ENCODE measurements around the gene UBE2R2.
"Not testable (repeated sequence)": the region's sequence is repeated elsewhere in the genome, so short reads cannot be mapped to it uniquely, and the experiment has no call there.

Gene UBE2R2

DNA sequence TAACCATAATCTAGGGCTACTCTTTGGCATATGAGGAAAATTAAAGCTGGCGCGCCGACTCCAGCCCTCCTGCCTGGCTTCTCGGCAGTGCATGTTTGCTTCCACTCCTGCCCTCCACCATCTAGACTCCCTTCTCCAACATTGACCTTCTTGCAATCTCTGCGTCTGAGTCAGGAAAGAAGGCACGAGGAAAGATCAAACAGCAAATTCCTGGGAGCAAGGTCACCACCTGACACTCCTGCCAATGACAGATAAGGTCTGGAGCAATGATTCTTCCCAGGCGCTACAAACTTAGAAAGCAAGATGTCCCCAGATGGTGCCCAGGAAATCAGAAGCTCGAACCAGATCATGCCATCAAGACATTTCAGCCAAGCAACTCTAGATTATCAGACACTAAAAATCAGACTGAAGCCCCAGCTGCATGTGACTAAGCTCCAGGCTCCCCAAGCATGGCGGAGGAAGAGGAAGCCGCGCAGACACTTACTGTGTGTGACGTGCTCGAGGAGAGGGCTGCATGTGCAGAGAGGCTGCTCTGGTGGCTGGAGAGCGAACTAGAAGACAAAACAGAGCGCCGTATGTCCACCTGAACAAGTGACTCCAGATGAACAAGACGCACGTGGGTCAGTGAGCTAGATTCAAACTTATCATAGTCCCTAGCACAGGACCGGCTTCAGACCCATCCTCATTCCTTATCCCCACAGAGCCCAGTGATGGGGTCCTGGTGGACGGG is 115.3 kb downstream of the UBE2R2 start:
- no peak for DNase-seq

DNA sequence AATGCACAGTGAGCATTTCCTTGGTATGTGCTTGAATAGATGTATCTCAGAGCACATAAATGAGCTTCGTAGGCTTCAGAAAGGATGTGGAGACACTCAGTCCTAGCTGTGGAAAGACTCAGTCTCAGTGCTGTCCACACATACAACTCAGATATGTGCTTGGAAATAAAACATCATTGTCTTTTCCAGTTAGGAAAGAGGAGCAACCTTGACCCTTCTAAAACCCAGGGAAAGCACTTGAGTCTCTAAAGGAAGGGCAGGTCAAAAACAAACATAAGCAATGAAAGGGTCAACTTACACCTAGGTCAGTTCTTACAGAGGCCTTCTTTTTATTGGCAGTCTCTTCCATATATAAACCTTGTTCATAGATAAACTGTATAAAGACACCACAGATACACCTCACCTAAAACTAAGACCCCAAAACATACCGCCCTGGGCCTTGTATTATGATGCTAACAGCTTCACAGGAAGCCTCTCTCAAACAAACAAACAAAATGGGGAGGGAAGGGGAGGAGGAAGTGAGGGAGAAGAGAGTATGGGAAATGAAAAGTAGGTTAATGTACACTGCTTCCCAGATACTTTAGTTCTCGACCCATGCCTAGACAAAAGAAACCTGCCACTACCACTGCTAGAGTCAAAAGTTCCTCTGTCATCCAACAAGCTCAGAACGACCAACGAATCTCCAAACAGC is 117.4 kb downstream of the UBE2R2 start:
- DNase-seq, result no peak

DNA sequence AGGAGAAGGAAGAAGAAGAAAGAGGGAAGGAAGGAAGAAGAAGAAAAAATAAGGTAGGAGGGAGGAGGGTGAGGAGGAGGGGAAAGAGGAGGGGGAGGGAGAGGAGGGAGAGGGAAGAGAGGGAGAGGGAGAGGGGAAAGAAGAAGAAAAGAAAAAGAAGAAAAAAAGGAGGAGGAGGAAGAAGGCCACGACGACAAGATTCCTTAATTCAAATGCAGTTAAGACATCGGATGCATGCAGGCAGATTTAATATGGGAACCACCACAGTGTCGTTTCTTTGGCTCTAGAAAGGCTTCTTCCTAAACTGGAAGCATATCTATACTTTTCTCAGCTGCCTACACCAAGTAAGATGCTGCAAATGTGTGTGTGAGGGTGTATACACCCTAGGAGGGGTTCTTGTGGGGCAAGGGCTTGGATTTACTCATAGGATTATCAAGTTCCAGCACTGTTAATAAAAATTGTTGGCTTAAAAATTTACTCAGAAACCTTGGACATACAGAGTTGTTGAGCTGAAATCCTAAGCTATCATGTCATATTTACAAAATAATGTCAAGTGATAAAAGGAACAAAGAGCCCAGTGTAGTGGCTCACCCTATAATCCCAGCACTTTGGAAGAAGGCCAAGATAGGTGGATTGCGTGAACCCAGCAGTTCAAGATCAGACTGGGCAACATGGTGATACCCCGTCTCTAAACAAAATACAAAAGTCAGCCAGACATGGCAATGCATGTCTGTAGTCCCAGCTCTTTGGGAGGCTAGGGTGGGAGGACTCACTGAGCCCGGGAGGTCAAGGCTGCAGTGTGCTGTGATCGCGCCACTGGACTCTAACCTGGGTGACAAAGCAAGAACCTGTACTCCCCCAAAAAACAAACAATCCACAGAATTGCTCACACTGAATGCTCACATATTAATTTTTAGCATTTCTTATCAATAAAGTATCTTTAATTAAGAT is 123.2 kb downstream of the UBE2R2 start:
- DNase-seq, result no peak

DNA sequence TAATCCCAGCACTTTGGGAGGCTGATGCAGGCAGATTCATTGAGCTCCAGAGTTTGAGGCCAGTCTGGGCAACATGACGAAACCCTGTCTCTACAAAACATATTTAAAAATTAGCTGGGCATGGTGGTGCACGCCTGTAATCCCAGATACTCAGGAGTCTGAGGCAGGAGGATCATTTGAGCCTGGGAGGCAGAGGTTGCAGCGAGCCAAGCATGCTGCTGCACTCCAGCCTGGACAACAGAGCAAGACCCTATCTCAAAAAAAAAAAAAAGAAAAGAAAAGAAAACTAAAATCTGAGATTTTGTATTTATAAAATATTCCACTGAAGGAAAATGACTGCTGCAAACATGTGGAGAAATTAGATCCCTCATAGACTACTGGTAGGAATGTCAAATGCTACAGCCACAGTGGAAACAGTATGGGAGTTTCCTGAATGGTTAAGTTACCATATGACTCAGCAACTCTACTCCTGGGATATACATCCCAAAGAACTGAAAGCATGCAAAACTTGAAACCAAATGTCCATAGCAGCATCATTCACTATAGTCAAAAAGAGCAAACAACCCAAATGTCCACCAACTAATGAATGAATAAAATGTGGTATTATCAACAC is 125.6 kb downstream of the UBE2R2 start:
- no peak for DNase-seq

DNA sequence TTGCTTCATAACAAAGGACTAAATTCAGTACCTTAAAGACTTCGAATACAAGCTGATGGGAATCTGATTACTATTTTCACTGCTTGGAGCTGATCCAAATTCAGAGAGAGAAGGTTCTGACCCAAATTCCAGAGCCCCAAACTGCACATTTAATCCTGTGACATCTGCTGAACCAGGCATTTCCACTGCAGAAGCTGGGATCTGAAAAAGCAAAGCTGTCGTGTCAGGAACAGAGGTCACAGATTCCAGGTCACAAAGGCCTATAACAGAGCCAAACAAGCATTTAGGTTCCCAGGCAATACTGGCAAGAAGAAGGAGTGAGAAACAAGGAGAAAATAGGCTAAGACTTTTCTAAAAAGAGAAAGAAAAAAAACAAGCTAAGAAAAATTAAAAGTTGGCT is 126.4 kb downstream of the UBE2R2 start:
- no peak for DNase-seq

DNA sequence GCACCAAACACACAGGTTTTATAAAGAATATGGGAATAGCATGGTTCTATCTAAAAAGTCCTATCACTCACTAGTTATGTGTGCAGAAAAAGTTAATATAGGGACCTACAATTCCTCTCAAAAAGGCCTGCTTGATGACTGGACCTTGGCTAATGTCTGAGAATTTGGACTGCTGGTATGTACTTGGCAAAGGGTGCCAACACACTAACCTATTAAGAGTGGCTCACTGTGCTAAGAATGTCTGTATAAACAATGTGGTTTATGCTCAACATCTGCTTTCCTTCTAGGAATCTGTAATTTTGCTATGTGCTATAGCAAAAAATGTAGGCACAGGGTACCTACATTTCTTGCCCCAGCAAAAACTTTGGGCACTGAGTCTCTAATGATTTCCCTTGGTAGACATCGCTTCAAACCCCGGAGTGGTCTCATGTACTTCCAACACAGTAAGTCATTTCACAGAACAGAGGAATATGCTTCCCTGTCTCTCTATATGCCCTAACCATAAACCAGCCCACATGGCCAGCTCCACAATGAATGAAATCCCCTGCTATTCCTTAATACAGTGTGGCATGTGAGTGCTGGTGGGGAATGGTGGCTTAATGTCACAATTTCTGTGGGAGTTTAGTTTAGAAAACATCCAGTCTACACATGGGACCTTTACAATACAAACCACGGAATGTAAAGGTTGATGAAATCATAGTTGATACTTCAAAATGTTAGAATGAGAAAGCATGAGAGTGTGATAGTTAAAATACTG is 130.0 kb downstream of the UBE2R2 start:
- no peak for DNase-seq

DNA sequence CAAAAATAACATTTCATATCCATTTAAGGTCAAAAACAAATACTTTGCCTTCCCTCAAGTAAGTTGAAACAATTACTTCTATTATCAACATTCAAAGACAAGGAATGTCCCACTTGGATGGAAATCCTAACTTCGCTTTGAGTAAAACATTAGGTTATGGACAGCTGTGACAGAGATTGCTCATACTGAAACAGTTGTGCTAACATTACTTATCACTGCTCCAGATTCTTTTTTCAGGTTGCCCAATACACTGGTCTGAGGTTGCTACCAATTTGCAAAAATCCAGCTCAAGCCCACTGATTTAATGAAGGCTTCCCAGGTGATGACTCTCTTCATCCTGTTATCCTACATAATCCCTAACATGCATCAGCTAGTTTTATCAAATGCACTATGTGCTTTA is 133.4 kb downstream of the UBE2R2 start:
- DNase-seq, result no peak

DNA sequence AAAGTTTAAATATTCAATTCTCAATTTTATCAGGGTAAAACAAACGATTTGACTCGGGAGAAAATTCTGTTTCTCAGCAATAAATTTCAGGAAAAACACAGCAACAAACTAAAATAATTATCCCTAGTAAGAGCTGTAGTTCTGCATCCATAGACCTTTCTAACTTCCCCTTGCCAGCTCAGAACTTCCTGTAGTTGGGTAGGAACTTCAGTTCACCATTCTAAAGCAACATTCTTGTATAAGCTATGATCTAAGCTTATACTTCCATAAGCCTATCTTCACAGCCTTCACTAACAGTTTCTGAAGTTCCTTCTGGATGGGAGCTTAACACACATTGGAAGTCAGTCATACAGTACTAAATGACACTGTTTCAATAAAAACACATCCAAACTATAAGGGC is 135.1 kb downstream of the UBE2R2 start:
- no peak for DNase-seq

DNA sequence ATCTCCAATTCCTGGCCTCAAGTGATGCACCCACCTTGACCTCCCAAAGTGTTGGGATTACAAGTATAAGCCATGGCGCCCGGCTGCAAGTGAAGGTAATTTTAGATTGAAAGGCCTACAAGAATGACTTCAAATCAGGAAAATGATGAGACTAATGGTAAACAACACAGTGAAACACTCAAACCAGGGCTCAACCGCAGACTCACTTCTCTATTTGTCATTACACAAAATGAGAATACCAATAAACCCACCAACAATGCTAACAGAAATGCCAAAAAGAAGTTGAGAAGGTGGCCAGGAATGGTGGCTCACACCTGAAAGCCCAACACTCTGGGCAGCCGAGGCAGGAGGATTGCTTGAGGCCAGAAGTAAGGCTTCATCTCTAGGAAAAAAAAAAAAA is 139.6 kb downstream of the UBE2R2 start:
- no peak for DNase-seq

DNA sequence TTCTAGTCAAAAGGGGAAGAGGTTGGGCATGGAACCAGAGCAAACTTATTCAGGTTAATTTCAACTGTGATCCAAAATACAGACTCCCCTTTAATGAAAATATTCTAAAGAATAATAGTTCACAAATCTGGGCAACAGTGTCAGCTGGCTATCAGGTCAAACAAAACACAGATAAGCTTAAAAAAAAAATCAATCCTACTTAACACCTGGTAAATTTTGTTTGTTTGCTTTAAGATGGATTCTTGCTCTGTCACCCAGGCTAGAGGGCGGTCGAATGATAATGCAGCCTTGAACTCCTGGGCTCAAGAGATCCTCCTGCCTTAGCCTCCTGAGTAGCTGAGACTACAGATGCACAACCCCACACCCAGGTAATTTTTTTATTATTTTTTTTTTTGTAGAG is 142.8 kb downstream of the UBE2R2 start:
- DNase-seq, result no peak

DNA sequence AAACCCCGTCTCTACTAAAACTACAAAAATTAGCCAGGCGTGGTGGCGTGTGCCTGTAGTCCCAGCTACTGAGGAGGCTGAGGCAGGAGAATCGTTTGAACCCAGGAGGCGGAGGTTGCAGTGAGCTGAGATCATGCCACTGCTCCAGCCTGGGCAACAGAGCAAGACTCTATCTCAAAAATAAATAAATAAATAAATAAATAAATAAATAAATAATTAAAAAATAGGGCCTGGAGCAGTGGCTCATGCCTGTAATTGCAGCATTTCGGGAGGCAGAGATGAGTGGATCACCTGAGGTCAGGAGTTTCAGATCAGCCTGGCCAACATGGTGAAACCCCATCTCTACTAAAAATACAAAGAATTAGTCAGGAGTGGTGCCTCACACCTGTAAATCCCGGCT is 145.5 kb downstream of the UBE2R2 start:
- DNase-seq, result not testable (repeated sequence)

DNA sequence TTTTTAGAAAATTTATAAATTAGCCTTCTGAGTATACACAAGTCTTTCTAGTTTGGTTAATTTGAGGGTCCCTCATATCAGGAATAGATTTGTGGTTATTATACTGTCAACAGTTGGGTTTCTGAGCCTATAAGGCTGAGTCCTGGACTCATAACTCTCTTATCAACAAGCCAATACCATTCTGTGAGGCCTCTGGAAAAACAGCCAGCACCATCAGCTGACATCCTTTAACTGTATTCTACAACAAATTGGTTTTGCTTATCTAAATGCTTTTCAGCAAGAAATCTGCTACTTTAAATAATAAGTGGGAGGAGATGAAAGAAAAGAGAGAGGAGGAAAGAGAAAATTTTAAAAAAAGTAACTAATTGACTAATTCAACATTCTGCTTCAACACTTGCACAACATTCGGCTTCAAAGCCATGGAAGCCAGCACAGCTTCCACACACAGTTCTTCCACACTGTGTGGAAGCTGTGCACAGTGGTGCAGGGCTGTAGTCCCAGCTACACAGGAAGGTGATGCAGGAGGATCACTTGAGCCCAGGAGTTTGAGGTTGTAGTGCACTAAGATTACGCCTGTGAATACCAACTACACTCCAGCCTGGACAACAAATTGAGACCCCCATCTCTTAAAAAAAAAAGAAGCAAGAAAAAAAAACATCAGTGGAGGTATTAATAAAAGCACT is 147.3 kb downstream of the UBE2R2 start:
- DNase-seq, result no peak

Measured in activated CD8-positive, alpha-beta memory T cell treated with anti-CD3 and anti-CD28 coated beads, Interleukin-2, amount 50 U/mL, for 4 hours (primary cell).